ENCODE data around the gene CEP20.

DNA sequence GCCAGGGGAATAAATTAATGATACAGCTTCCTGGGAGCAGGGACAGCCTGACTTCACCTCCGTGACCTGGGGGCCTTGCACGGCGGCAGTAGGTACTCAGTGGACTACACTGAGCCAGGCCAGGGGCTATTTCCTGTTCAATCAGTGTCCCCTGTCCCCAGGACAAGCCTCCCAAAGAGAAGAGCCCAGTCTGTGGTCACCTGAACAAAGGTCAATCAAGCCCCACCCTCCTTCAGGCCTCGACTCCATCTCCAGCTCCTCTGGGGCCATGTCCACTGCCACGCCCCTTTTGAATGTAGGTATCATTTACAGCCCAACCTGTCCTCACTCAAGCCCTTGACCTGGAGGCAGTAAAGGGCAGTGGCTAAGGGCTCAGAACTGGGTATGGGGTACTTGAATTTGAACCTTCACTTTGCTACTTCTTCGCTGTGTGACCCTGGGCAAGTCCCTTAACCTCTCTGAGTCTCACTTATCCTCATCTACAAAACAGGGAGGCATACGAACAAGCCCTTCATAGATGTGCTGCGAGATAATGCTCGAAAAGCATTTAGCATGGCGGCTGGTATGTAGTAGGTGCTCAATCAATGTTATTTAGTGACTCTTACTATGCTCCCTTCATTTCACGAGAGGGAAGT, 60.6 kb downstream of the CEP20 start:
- TF ChIP-seq, protein P1, sequence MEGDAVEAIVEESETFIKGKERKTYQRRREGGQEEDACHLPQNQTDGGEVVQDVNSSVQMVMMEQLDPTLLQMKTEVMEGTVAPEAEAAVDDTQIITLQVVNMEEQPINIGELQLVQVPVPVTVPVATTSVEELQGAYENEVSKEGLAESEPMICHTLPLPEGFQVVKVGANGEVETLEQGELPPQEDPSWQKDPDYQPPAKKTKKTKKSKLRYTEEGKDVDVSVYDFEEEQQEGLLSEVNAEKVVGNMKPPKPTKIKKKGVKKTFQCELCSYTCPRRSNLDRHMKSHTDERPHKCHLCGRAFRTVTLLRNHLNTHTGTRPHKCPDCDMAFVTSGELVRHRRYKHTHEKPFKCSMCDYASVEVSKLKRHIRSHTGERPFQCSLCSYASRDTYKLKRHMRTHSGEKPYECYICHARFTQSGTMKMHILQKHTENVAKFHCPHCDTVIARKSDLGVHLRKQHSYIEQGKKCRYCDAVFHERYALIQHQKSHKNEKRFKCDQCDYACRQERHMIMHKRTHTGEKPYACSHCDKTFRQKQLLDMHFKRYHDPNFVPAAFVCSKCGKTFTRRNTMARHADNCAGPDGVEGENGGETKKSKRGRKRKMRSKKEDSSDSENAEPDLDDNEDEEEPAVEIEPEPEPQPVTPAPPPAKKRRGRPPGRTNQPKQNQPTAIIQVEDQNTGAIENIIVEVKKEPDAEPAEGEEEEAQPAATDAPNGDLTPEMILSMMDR (IDR thresholded peaks at IDR 0.05) = no peak
- TF ChIP-seq EZH2 (IDR thresholded peaks at IDR 0.05; ENCODE audit: borderline replicate concordance, insufficient read depth, low read depth, low read length, poor library complexity, severe bottlenecking) = no peak

Data from B cell (primary cell).